ENCODE data around the gene NHLH2. TPM values are rescaled to one million over a fixed set of nuclear protein-coding genes. Genes with fewer than 3 reads are reported as not detected.
A peak's percentile ranks its signal among the peaks of the same experiment; 100 is the strongest.

Gene NHLH2
- total RNA-seq, 1 experiment from 2014 or later, result 1.2 TPM

- H3K56ac ChIP-seq (ENCODE audit: insufficient read length, low read depth, low read length), result no peak overlapping the region
- Mint-ChIP-seq H3K4me1 (peaks cover 14 to 28% of the 10 kb centered on the region in 2 experiments), H3K4me3 (peak overlapping the region; percentile 76 to 81), H3K9me3 (no peaks in the 10 kb centered on the region; a peak in 1 of 5 replicates), H3K36me3 (ENCODE audit: insufficient read depth in 1 of 3, low read depth in 3 of 3) (no peaks in the 10 kb centered on the region), H3K27me3 (ENCODE audit: low read depth) (peaks cover 40% of the 10 kb centered on the region), H3K27ac (no peak overlapping the region)
- H2AFZ ChIP-seq (ENCODE audit: low read length), result no peak overlapping the region
- peaks cover 22% of the 10 kb centered on the region for H3K23me2 ChIP-seq (ENCODE audit: insufficient read length, low read depth, low read length, poor library complexity, severe bottlenecking)
- H4K5ac ChIP-seq (ENCODE audit: insufficient read length, low read depth, low read length), result no peak overlapping the region
- H3K4ac ChIP-seq (ENCODE audit: low read depth, low read length), result no peak overlapping the region
- no peaks in the 10 kb centered on the region for H3K79me2 ChIP-seq (ENCODE audit: insufficient read depth, low read length)
- no peak overlapping the region for H3K14ac ChIP-seq (ENCODE audit: insufficient read depth, low read length)
- DNase-seq, result no peak
- no peak overlapping the region for H2BK12ac ChIP-seq (ENCODE audit: insufficient read length, low read depth, low read length)
- H3K18ac ChIP-seq (ENCODE audit: insufficient read length, low read depth, low read length), result no peak overlapping the region
- no peaks in the 10 kb centered on the region for H3K79me1 ChIP-seq (ENCODE audit: insufficient read depth, low read depth, low read length, poor library complexity, severe bottlenecking)
- H2AK5ac ChIP-seq (ENCODE audit: insufficient read length, low read length), result no peak overlapping the region
- H3K4me2 ChIP-seq (ENCODE audit: insufficient read depth, insufficient read length, low read length), result peak overlapping the region; percentile 63
- no peak overlapping the region for H3T11ph ChIP-seq (ENCODE audit: low read length)
- H2BK15ac ChIP-seq (ENCODE audit: low read depth, low read length), result no peak overlapping the region
- H3K23ac ChIP-seq (ENCODE audit: insufficient read length, low read depth, low read length), result no peak overlapping the region
- H4K20me1 ChIP-seq (ENCODE audit: control insufficient read depth, insufficient read depth, insufficient read length), result no peaks in the 10 kb centered on the region
- H4K91ac ChIP-seq (ENCODE audit: insufficient read length, low read depth, low read length), result no peak overlapping the region
- H3K4me1 ChIP-seq (ENCODE audit: insufficient read depth, low read length), result no peaks in the 10 kb centered on the region
- no peak overlapping the region for H4K8ac ChIP-seq (replicated peaks; ENCODE audit: insufficient read length, low read depth, low read length)
- H2BK5ac ChIP-seq (ENCODE audit: insufficient read length, low read length), result no peak overlapping the region
- H3K9ac ChIP-seq (ENCODE audit: extremely low read depth, insufficient read length, low read length), result no peak overlapping the region
- H3K27me3 ChIP-seq (ENCODE audit: insufficient read depth, low read length), result peaks cover 2% of the 10 kb centered on the region; the same call in 1 of the 2 replicates
- H2BK120ac ChIP-seq (ENCODE audit: low read depth, low read length, poor library complexity, severe bottlenecking), result no peak overlapping the region
- no peak overlapping the region for H3K27ac ChIP-seq (ENCODE audit: insufficient read length, low read depth, low read length)
- H2BK20ac ChIP-seq (ENCODE audit: low read depth, low read length, poor library complexity, severe bottlenecking), result no peak overlapping the region
- no peak for TF ChIP-seq CTCF (conservative IDR thresholded peaks at IDR 0.05)
- no peaks in the 10 kb centered on the region for H3K9me3 ChIP-seq (ENCODE audit: control insufficient read depth, low read depth, low read length)
- no CpG with 5 or more reads among the region's 4 CpGs for WGBS (ENCODE audit: extremely low coverage, insufficient read length, low lambda C conversion rate)
Measured at GRCh38 chr1:115837341-115837739, 3.6 kb downstream of the NHLH2 start.
